GM11168 (cell line): ENCODE results near the gene ERBB4.

Source experiments
- in situ Hi-C: fragments of 300-500 bp; cut with MboI; formaldehyde crosslinking; loops from one replicate; pipeline ENCODE4 v1.12.0; 2022; ENCODE audit warnings: low sequenced_read_pairs; ENCODE audit not compliant: unreplicated experiment

ERBB4 gene

GRCh38 chr2:211981451-211981850, 557.2 kb downstream of the ERBB4 start:
- in situ Hi-C loops, result no loop called here

- in situ Hi-C loops, result no loop called here
Observed at GRCh38 chr2:211976076-211976475, 562.5 kb downstream of the ERBB4 start.

GRCh38 chr2:211967234-211967633, 571.4 kb downstream of the ERBB4 start:
- in situ Hi-C loops, result no loop called here

- in situ Hi-C loops, result no loop called here
Observed at GRCh38 chr2:211963969-211964368, 574.6 kb downstream of the ERBB4 start.

- in situ Hi-C loops, result no loop called here
Observed at GRCh38 chr2:211957799-211958198, 580.8 kb downstream of the ERBB4 start.

- in situ Hi-C loops, result no loop called here
Observed at GRCh38 chr2:211955648-211956047, 583.0 kb downstream of the ERBB4 start.

GRCh38 chr2:211948932-211949331, 589.7 kb downstream of the ERBB4 start:
- in situ Hi-C loops, result no loop called here

GRCh38 chr2:211946960-211947359, 591.6 kb downstream of the ERBB4 start:
- in situ Hi-C loops, result no loop called here

GRCh38 chr2:211944572-211944971, 594.0 kb downstream of the ERBB4 start:
- in situ Hi-C loops, result no loop called here

- in situ Hi-C loops, result no loop called here
Observed at GRCh38 chr2:211942153-211942552, 596.4 kb downstream of the ERBB4 start.

GRCh38 chr2:211941216-211941747, 597.3 kb downstream of the ERBB4 start:
- in situ Hi-C loops, result no loop called here

GRCh38 chr2:211939177-211939576, 599.4 kb downstream of the ERBB4 start:
- in situ Hi-C loops, result no loop called here

- in situ Hi-C loops, result no loop called here
Observed at GRCh38 chr2:211934811-211935210, 603.8 kb downstream of the ERBB4 start.

GRCh38 chr2:211931314-211931713, 607.3 kb downstream of the ERBB4 start:
- in situ Hi-C loops, result no loop called here

GRCh38 chr2:211930331-211930730, 608.3 kb downstream of the ERBB4 start:
- in situ Hi-C loops, result no loop called here

GRCh38 chr2:211928201-211928600, 610.4 kb downstream of the ERBB4 start:
- in situ Hi-C loops, result no loop called here

- in situ Hi-C loops, result no loop called here
Observed at GRCh38 chr2:211923019-211923418, 615.6 kb downstream of the ERBB4 start.

GRCh38 chr2:211903961-211904360, 634.6 kb downstream of the ERBB4 start:
- in situ Hi-C loops, result no loop called here

GRCh38 chr2:211901226-211901846, 637.3 kb downstream of the ERBB4 start:
- in situ Hi-C loops, result no loop called here

GRCh38 chr2:211900518-211900917, 638.1 kb downstream of the ERBB4 start:
- in situ Hi-C loops, result no loop called here

GRCh38 chr2:211900000-211900399, 638.6 kb downstream of the ERBB4 start:
- in situ Hi-C loops, result no loop called here

- in situ Hi-C loops, result no loop called here
Observed at GRCh38 chr2:211898702-211899101, 639.9 kb downstream of the ERBB4 start.
